Ishikawa (cell line): ENCODE measurements around the gene NEO1.

Source experiments
- CEBPB ChIP-seq: IDR thresholded peaks from 2 replicates; pipeline ENCODE4 v1.6.1; 2012
- CREB1 ChIP-seq: IDR thresholded peaks from 2 replicates; pipeline ENCODE4 v1.6.1; 2012; ENCODE audit warnings: low read depth
- EGR1 ChIP-seq: IDR thresholded peaks from 2 replicates; pipeline ENCODE4 v1.6.1; 2012
- EP300 ChIP-seq: IDR thresholded peaks from 2 replicates; pipeline ENCODE4 v1.6.1; 2012; ENCODE audit warnings: borderline replicate concordance
- FOXM1 ChIP-seq: IDR thresholded peaks from 2 replicates; pipeline ENCODE4 v1.6.1; 2012; ENCODE audit warnings: low read depth, borderline replicate concordance
- NFIC ChIP-seq: IDR thresholded peaks from 2 replicates; pipeline ENCODE4 v1.6.1; 2012
- RAD21 ChIP-seq: IDR thresholded peaks from 2 replicates; pipeline ENCODE4 v1.6.1; 2012; ENCODE audit warnings: low read depth
- TAF1 ChIP-seq: IDR thresholded peaks from 2 replicates; pipeline ENCODE4 v1.6.1; 2012; ENCODE audit warnings: low read depth, mild to moderate bottlenecking
- TCF12 ChIP-seq: IDR thresholded peaks from 2 replicates; pipeline ENCODE4 v1.6.1; 2012; ENCODE audit warnings: low read depth
- TEAD4 ChIP-seq: IDR thresholded peaks from 2 replicates; pipeline ENCODE4 v1.6.1; 2012
- USF1 ChIP-seq: IDR thresholded peaks from 2 replicates; pipeline ENCODE4 v1.6.1; 2012
- YY1 ChIP-seq: IDR thresholded peaks from 2 replicates; pipeline ENCODE4 v1.6.1; 2012; ENCODE audit warnings: low read depth
- ZBTB7A ChIP-seq: IDR thresholded peaks from 2 replicates; pipeline ENCODE4 v1.6.1; 2012; ENCODE audit warnings: low read depth
- TF ChIP-seq, protein P1 (sequence below): IDR thresholded peaks from 2 replicates; pipeline ENCODE4 v1.6.1; 2012
- TF ChIP-seq, protein P2 (sequence below): IDR thresholded peaks from 2 replicates; pipeline ENCODE4 v1.6.1; 2012; ENCODE audit warnings: low read depth, mild to moderate bottlenecking

NEO1 gene

DNA sequence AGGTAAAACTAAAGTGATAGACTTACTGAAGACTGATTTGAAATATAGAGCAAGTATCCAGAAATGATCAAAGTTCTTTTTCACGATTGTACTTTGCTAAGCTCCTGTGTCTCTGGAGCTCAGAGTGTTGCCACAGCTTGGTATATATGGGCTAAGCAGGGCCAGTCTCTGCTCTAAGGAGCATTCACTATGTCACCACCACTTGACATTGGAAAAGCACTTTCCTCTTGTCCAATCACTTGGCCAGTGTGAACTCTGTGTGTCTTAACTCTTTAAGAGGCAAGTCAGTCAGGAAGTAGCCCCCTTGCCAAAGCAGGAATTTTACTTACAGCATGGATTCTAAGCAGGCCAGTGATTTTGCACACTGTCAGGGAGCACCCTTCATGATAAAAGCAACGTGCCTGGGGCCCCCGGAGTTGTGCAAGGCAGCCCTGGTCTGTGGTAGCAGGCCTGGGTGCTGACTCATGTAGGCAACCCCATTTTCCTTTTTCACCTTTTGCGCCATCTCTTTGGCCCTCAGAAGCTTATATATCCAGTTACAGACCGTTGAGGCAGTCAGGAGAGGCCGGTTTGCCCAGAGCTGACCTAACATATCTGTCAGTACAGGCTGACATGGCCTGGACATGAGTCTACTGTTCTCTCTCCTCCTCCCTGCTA is 243.5 kb downstream of the NEO1 start:
- TF ChIP-seq EP300 (no peak), TAF1 (no peak), ZBTB7A (no peak), FOXM1 (no peak), YY1 (no peak), NFIC (no peak), EGR1 (no peak), RAD21 (no peak), USF1 (no peak), TEAD4 (no peak), CREB1 (no peak), TCF12 (no peak), CEBPB (no peak)
- TF ChIP-seq, protein P1, sequence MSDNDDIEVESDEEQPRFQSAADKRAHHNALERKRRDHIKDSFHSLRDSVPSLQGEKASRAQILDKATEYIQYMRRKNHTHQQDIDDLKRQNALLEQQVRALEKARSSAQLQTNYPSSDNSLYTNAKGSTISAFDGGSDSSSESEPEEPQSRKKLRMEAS, result no peak
- TF ChIP-seq, protein P2, sequence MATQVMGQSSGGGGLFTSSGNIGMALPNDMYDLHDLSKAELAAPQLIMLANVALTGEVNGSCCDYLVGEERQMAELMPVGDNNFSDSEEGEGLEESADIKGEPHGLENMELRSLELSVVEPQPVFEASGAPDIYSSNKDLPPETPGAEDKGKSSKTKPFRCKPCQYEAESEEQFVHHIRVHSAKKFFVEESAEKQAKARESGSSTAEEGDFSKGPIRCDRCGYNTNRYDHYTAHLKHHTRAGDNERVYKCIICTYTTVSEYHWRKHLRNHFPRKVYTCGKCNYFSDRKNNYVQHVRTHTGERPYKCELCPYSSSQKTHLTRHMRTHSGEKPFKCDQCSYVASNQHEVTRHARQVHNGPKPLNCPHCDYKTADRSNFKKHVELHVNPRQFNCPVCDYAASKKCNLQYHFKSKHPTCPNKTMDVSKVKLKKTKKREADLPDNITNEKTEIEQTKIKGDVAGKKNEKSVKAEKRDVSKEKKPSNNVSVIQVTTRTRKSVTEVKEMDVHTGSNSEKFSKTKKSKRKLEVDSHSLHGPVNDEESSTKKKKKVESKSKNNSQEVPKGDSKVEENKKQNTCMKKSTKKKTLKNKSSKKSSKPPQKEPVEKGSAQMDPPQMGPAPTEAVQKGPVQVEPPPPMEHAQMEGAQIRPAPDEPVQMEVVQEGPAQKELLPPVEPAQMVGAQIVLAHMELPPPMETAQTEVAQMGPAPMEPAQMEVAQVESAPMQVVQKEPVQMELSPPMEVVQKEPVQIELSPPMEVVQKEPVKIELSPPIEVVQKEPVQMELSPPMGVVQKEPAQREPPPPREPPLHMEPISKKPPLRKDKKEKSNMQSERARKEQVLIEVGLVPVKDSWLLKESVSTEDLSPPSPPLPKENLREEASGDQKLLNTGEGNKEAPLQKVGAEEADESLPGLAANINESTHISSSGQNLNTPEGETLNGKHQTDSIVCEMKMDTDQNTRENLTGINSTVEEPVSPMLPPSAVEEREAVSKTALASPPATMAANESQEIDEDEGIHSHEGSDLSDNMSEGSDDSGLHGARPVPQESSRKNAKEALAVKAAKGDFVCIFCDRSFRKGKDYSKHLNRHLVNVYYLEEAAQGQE, result no peak

DNA sequence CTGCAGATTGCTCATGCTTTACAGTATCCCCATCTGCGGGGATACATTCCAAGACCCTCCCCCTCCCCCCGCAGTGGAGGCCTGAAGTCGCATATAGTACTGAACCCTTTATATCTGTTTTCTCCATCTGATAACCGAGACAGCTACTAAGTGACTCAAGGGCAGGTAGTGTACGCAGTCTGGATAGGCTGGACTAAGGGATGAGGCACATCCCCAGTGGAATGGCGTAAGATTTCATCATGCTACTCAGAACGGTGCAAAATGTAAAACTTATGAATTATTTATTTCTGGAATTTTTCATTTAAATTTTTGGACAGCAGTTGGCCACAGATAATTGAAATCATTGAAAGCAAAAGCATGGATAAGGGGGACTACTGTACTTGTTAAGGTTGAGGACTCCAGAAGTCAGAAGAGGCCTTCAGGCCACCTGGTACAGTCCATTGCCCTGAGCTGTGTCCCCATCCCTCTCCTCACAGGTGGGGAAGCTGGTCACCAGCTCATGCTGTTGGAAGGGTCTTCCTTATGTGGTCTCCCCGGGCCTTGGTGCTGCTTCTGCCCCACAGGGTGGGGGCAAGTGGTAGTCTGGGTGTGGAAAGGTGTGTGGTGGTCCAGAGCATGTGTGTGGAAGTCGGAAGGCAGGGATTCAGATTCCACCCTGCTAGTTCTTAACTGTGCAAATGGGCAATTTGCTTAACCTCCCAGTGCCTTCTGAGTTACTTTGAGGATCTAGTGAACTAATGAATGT is 244.5 kb downstream of the NEO1 start:
- TF ChIP-seq EGR1 (no peak), YY1 (no peak), TEAD4 (no peak), EP300 (no peak), TCF12 (no peak), NFIC (no peak), CREB1 (no peak), RAD21 (no peak), FOXM1 (no peak), TAF1 (no peak), CEBPB (no peak), ZBTB7A (no peak), USF1 (no peak)
- TF ChIP-seq, protein P2, result no peak
- TF ChIP-seq, protein P1, result no peak

- no peak for TF ChIP-seq CEBPB
Measured at GRCh38 chr15:73298522-73299245, 246.4 kb downstream of the NEO1 start.

GRCh38 chr15:73303636-73304035 is 251.4 kb downstream of the NEO1 start:
- TF ChIP-seq TCF12 (no peak), YY1 (no peak), TEAD4 (no peak), ZBTB7A (no peak), USF1 (no peak), RAD21 (no peak), CEBPB (no peak)
- TF ChIP-seq, protein P2, result no peak
